Mammary epithelial cell (primary cell): ENCODE measurements around the gene SIRT6.
"Not testable (repeated sequence)": the region's sequence is repeated elsewhere in the genome, so short reads cannot be mapped to it uniquely, and the experiment has no call there.

Source experiments
- EZH2 ChIP-seq: IDR thresholded peaks from 2 replicates; pipeline ENCODE4 v1.6.1; 2012; ENCODE audit warnings: low read length, inconsistent platforms, borderline replicate concordance
- TF ChIP-seq, protein P1 (sequence below), 2 donors: IDR thresholded peaks in 1 of 2; conservative IDR thresholded peaks in 1 of 2; 2 replicates each; pipeline ENCODE4 v1.5.1; 2011 to 2012; ENCODE audit warnings: inconsistent platforms in 2 of 2, low read length in 2 of 2, mild to moderate bottlenecking in 2 of 2, control low read depth in 1 of 2, low read depth in 1 of 2; ENCODE audit not compliant: insufficient read depth in 1 of 2; ENCODE audit errors: extremely low read depth in 1 of 2

DNA sequence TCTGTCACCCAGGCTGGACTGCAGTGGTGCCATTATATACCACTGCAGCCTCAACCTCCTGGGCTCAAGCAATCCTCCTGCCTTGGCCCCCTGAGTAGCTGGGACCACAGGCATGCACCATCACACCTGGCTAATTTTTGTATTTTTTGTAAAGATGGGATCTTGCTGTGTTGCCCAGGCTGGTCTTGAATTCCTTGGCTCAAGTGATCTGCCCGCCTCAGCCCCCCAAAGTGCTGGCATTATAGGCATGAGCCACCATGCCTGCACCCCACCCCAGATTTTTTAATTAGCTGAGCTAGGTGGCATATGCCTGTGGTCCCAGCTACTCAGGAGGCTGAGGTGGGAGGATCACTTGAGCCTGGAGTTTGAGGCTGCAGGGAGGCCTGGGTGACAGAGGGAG lies 39.4 kb downstream of the SIRT6 start:
- not testable (repeated sequence) for TF ChIP-seq EZH2
- TF ChIP-seq, protein P1, sequence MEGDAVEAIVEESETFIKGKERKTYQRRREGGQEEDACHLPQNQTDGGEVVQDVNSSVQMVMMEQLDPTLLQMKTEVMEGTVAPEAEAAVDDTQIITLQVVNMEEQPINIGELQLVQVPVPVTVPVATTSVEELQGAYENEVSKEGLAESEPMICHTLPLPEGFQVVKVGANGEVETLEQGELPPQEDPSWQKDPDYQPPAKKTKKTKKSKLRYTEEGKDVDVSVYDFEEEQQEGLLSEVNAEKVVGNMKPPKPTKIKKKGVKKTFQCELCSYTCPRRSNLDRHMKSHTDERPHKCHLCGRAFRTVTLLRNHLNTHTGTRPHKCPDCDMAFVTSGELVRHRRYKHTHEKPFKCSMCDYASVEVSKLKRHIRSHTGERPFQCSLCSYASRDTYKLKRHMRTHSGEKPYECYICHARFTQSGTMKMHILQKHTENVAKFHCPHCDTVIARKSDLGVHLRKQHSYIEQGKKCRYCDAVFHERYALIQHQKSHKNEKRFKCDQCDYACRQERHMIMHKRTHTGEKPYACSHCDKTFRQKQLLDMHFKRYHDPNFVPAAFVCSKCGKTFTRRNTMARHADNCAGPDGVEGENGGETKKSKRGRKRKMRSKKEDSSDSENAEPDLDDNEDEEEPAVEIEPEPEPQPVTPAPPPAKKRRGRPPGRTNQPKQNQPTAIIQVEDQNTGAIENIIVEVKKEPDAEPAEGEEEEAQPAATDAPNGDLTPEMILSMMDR (conservative IDR thresholded peaks at IDR 0.05 in 1 of 2, IDR thresholded peaks at IDR 0.05 in 1 of 2; ENCODE audit: extremely low read depth in 1 of 2, insufficient read depth in 1 of 2, low read depth in 1 of 2, low read length in 2 of 2) = not testable (repeated sequence)
